ENCODE measurements around the gene CUBN.

DNA sequence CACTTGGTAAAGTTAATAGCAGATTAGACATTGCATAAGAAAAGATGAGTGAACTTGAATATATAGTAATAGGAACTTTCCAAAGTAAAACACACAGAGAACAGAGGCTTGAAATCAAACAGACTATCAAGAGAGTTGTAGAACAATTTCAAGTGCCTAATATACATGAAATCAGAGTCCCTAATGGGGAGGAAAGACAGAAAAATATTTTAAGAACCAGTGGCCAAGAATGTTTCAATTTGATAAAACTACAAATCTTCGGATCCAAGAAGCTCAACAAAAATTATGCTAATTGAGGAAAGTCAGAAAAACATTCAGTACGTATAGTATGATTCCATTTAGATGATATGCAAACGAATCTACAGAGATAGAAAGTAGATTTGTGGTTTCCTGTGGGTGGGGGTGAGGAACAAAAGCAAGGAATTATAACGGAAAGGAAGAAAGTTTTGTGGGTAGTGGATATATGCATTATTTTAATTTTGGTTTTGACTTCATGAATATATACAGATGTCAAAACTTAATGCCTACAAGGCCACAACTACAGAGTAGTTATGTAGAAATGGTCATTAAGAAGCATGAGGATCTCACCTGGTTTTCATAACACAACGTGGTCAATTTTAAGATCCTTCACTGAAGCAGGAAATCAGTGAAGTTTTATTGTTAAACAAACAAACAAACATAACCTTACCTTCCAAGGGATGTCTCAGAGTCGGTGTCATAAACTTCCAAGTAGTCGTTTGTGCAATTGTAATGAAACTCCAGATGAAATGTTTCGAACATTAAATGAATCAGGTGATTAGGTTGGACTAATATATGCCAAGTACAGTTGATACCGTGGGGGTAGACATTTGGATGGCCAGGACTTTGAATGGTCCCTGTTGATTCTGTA lies 62.0 kb downstream of the CUBN start:
- TF ChIP-seq, protein P1, sequence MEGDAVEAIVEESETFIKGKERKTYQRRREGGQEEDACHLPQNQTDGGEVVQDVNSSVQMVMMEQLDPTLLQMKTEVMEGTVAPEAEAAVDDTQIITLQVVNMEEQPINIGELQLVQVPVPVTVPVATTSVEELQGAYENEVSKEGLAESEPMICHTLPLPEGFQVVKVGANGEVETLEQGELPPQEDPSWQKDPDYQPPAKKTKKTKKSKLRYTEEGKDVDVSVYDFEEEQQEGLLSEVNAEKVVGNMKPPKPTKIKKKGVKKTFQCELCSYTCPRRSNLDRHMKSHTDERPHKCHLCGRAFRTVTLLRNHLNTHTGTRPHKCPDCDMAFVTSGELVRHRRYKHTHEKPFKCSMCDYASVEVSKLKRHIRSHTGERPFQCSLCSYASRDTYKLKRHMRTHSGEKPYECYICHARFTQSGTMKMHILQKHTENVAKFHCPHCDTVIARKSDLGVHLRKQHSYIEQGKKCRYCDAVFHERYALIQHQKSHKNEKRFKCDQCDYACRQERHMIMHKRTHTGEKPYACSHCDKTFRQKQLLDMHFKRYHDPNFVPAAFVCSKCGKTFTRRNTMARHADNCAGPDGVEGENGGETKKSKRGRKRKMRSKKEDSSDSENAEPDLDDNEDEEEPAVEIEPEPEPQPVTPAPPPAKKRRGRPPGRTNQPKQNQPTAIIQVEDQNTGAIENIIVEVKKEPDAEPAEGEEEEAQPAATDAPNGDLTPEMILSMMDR (conservative IDR thresholded peaks at IDR 0.05): no peak
- no peak for TF ChIP-seq EZH2 (IDR thresholded peaks at IDR 0.05; ENCODE audit: low read depth)
